ENCODE results near the gene TP73.

- TF ChIP-seq CTCF (IDR thresholded peaks at IDR 0.05) (no peak), POLR2A (IDR thresholded peaks at IDR 0.05) (no peak)
Observed at GRCh38 chr1:3716351-3716750, 64.0 kb downstream of the TP73 start.

All from heart left ventricle (tissue), 13 donors.